Muscle of back (tissue), 11 donors: Measurements from ENCODE around the gene CUL1. TPM values are rescaled to one million over a fixed set of nuclear protein-coding genes. Genes with fewer than 3 reads are reported as not detected.

Experiments
- DNase-seq, 3 donors: peaks; one replicate each; pipeline versions ENCODE4 v3.0.0 to v3.0.0-alpha.2; 2013
- polyA plus RNA-seq, 10 donors: library from polyadenylated mRNA; unstranded; fragments of 120-200 nt; gene quantifications; one replicate each; pipeline ENCODE4 v1.2.1, GENCODE V29; 2013; ENCODE audit not compliant: insufficient read length in 10 of 10

Gene CUL1
- polyA plus RNA-seq, 10 donors, result 44.2 to 60.7 (median 50.4) TPM

DNA sequence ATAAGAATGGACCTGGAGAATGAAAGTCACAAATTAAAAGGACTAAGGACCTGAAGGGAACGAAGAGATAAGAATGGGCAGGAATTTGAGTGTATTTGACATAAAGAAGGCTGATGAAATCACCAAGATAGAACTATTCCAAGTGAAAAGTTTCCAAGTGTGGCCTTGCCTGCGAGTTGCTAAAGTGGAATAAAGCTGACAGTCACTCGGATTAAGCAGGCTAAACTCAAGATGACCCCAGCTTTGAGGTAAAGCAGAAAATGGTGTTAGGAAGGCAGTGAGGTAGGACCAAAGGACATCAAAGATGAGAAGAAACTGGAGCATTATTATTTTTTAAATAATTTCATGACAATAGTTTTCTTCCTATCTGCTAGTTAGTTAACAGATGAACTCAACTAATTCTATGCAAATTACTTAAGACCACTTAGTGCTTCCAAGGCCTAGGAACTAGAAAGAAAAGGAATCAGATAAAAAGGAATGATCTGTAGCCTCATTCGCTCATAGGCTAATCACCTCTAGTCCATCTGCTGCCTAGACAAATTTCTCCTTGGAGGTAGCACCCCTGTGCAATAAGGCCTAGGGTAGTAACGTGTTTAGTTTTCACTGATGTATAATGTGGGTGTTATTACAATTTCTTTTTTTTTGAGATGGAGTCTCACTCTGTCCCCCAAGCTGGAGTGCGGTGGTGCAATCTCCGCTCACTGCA is 150.8 kb downstream of the CUL1 start:
- no peak for DNase-seq

DNA sequence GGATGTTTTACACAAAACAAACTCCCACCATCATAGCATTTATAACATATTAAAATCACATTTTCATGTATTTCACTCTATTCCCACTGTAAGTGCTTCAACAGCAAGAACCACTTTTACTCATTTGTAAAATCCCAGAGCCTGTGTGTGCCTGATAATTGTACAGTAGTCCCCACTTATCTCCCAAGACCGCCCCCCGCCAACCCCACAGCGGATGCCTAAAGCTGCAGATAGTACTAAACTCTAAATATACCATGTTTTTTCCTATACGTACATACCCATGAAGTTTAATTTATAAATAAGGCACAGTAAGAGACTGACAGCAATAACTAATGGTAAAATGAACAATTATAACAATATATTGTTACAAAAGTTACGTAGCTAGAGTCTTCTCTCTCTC is 151.9 kb downstream of the CUL1 start:
- no peak for DNase-seq

Other genes starting within 250 kb of the CUL1 start
- 1 to 10 TPM in 3 of 10 donors, under 1 TPM in 7; 0.11 to 2.6 (median 0.64) TPM for gene C7orf33, start 108.1 kb upstream of the CUL1 start, polyA plus RNA-seq
- 10 to 100 TPM; 17.8 to 32.2 (median 23.3) TPM for gene EZH2, start 185.4 kb downstream of the CUL1 start, polyA plus RNA-seq